NT2/D1 (cell line): ENCODE results near the gene ZDHHC5.

Experiments used
- SUZ12 ChIP-seq: IDR thresholded peaks from 2 replicates; pipeline ENCODE4 v1.6.1; 2011; ENCODE audit not compliant: insufficient read length, insufficient read depth; ENCODE audit errors: extremely low read depth
- YY1 ChIP-seq: IDR thresholded peaks from 2 replicates; pipeline ENCODE4 v1.6.1; 2011; ENCODE audit not compliant: insufficient read length, insufficient read depth
- ZNF274 ChIP-seq: IDR thresholded peaks from 2 replicates; pipeline ENCODE4 v1.6.1; 2011; ENCODE audit warnings: mild to moderate bottlenecking, low read depth, low read length

- TF ChIP-seq SUZ12 (no peak), YY1 (no peak), ZNF274 (no peak)
Measured at GRCh38 chr11:57735619-57736298, 67.8 kb downstream of the ZDHHC5 start.
